ENCODE measurements around the gene SULT1B1. TPM values are rescaled to one million over a fixed set of nuclear protein-coding genes. Genes with fewer than 3 reads are reported as not detected.

Gene SULT1B1
- 150 and 219 TPM in 2 replicates for total RNA-seq

DNA sequence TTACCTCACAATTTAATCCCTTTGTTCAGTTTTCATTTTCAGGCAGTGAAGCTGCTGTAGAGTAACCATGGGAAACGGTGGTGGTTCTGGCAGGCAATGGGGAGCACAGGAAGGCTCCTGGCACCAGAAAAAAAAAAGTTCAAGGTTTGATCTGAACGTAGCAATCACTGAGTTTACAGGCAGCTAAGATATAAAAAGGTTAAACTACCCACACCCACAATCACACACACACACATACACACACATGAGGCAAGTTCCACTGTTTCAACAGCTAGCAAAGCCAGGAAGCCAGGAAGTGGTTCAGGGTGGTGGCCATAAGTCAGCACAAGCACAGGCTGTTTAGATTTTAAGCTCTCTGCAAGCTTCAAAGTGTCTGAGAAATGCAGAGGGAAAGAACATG lies at the start of gene SULT1B1:
Gene SULT1B1, minus strand, starts transcription at position 166 of the 400 bp plus-strand sequence. CDS start 5,403 bp downstream, outside the sequence.

Other genes with a start within 250 kb of the SULT1B1 start
- 0.22 and 0.40 TPM in 2 replicates for gene UGT2A2, start 121.0 kb downstream of the SULT1B1 start, total RNA-seq
- 0.50 and 0.93 TPM in 2 replicates for gene UGT2A1, start 107.4 kb downstream of the SULT1B1 start, total RNA-seq
- gene SULT1E1, start 99.5 kb upstream of the SULT1B1 start, total RNA-seq, result 22.4 and 30.9 TPM in 2 replicates
- gene CSN1S1, start 170.4 kb upstream of the SULT1B1 start, total RNA-seq, result not detected in 2 replicates
- gene CSN2, start 205.1 kb upstream of the SULT1B1 start, total RNA-seq, result not detected in 2 replicates
- gene STATH, start 235.3 kb upstream of the SULT1B1 start, total RNA-seq, result not detected in 2 replicates

All from thoracic aorta endothelial cell (primary cell).